HL-60/S4 treated with phorbol 12-myristate 13-acetate at 8.2 ng/mL for 4 days and 3 days (cell line): ENCODE measurements around the gene ITPRIP.

Experiments
- in situ Hi-C: fragments of 300-500 bp; cut with MboI; formaldehyde crosslinking; loops from 2 replicates; pipeline ENCODE4 v1.15.0; 2022; ENCODE audit warnings: low sequenced_read_pairs

The ITPRIP gene

DNA sequence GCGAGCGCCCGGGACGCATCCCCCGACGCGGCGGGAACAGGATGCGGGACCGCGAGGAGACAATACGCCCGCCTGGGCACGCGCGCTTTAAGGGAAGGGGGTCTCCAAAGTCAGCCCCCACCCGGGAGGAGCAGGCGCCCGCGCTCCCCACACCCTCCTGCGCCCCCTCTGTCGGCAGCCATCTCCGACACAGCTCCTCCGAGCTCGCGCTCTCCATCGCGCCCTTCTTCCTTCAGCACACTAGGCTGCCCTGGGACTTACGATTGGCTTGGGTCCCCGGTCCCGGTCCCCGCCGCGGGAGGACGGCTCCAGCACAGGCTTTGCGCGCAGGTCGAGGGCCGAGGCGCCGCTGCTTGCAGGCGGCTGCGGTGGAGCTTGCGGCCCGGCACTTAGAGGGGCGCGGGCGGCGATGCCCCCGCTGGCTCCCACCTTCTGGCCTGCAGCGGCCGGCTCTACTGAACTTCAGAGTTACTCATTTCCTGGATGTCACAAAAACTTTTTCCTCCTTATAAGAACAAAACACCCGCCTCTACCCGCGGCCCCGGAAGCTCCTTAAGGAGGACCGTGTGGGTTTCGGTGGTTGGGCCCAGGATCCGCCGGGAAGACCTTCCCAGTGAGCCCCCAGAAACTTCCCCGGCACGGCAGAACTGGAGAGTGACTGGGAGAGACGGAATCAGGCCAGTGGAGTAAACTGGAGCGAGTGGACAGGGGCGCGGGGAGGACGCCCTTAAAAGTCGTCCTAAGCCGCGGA is at the start of gene ITPRIP:
Gene ITPRIP, minus strand, starts transcription at position 481 of the 751 bp plus-strand sequence. CDS start 22,414 bp downstream, outside the sequence.
- in situ Hi-C loops: no loop called here

- in situ Hi-C loops: no loop called here
Observed at GRCh38 chr10:104387130-104387888, 49.0 kb upstream of the ITPRIP start.

GRCh38 chr10:104380336-104380735 is 42.1 kb upstream of the ITPRIP start:
- in situ Hi-C loops: no loop called here

DNA sequence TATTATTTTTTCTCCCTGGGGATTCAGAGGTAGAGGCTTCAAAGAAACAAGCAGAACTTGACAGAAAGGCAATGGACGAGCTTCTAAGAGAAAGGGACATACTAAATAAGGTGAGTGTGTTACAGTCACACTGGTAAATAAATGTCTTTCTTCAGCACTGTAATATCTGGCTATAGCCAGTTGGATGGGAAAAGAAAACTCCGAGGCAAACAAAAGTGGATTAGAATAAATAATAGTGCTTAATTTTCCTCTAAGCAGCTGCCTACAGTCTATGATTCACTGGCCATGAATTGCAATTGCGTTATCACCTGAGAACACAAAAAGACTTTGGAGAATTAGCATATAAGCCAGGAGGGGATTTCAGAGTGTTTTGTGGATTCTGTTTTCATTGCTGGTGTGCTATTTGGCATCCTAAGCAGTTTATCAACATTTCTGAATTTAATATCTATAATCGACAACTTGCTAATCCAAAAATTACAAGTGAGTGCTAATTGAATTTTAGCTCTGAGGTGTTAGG is 38.6 kb upstream of the ITPRIP start:
- in situ Hi-C loops: no loop called here

DNA sequence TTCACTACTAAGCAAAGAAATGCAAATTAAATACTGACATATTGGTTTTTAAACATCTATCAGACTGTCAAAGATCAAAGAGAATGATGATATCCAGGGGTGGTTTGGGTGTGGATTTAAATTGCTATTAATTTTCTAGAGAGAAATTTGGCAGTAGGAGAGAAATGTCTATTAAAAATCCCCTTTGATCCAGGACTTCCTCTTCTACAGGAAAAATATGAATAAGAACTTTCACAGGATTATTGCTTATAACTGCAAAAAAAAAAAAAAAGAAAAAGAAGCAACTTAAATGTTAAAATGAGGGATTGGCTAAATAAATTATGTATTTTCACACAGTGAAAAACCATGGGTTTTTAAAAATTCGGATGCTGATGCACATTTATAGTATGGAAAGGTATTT is 36.3 kb upstream of the ITPRIP start:
- in situ Hi-C loops: no loop called here

GRCh38 chr10:104371753-104372152 is 33.5 kb upstream of the ITPRIP start:
- in situ Hi-C loops: no loop called here

- in situ Hi-C loops: no loop called here
Observed at GRCh38 chr10:104368381-104368780, 30.1 kb upstream of the ITPRIP start.

DNA sequence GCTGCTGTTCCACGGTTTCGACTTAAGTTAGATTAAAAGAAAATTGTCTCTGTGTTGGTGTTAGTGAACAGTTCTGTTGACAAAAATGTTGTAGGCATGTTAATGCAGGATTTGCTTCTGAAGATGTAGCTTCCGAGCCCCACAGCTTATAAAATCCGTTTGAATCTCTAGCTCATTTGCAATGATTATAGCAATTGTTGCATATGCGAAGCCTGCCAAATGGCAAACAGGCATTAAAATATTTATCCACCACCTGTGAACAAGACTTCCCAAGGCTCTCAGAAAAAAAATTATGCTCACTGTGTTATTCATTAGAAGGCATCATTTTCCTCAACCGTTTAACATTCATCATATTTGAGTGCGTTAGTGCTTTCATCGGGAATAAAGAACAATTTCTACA is 29.6 kb upstream of the ITPRIP start:
- in situ Hi-C loops: no loop called here

- in situ Hi-C loops: no loop called here
Observed at GRCh38 chr10:104359811-104360210, 21.5 kb upstream of the ITPRIP start.

DNA sequence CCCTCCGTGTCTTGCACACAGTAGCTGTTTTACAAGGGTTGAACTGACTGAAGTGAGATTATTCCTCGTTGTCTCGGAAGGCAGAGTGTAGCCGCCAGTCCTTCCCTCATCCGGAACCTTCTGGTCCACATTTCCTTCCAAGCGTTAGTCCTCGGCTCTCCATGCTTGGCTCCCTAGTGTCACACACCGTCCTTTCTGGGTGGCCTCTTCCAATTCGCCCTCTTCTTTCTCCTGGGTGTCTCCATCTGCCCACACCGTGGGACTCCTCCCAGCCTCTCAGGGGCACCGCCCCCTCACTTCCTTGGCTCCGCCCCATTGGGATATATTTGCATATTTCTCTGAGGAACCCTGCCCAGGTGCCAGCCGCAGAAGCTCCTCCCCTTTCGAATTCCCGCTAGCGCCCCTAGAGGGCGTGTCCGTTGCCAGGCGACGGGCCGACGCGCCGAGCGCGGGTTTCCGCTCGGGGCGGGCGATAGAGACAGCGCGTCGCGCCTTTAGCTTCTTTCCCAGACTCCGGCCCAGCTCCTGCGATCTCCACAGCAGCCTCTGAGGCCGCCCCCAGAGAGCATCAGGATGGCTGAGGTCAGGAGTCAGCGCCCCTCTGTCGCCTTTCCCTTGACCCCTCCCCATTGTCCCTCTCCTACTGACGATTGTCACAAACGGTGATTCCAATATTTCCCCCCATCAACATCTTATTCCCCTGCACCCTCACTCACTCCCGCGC is 15.2 kb upstream of the ITPRIP start, which contains the start of gene CFAP58:
Gene CFAP58, plus strand, starts transcription at position 509 of the 724 bp plus-strand sequence. Its CDS starts 65 bp downstream, at position 574.
- in situ Hi-C loops: no loop called here

- in situ Hi-C loops: no loop called here
Observed at GRCh38 chr10:104351919-104352318, 13.7 kb upstream of the ITPRIP start.

- in situ Hi-C loops: no loop called here
Observed at GRCh38 chr10:104351061-104351702, 12.9 kb upstream of the ITPRIP start.

DNA sequence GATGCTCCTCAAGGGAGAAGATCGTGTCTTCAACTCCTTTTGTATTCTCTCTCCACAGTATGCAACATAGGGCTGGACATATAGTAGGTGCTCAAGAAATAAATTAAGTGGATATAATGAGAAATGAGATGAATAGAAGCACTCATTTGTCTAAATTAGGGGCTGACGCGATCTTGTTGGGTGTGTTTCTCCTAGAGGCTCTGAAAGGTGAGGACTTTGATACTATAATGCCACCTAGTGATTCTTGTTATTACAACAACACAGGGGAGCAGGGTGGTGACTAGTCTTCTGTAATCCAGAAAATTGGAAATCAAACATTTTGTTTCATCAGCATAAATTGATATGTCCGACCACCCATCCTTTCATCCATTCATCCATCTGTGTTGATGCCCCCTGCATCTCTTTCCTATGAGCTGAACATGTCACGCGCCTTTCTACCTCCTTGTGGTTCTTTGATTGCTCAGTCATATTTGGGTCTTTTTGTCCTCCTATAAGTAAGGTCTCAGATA is 11.9 kb upstream of the ITPRIP start:
- in situ Hi-C loops: no loop called here

DNA sequence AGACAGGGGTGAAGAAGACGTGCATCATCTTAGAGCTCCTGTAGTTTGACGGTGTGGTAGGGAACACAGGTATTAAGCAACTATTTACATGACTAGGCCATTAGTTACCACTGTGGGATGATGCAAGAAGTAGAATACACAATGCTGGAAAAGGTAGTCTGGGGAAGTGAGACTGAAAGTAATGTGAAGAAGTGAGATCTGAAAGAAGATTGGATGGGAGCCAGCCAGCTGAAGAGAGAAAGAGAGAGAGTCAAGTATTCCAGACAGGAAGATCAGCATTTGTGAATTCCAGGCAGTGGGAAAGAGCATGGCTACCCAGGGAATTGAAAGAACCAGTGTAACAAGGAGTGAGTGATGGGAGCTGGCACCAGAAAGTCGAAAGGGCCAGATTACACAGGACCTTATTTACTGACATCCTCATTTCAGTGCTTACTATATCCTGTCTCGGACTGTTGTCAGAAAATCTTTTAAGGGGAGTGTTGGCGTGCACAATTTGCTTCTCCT is 11.4 kb upstream of the ITPRIP start:
- in situ Hi-C loops: loop anchor here (10.0 kb wide), 1 partner anchor 55 kb away; no protein-coding TSS in a partner anchor

DNA sequence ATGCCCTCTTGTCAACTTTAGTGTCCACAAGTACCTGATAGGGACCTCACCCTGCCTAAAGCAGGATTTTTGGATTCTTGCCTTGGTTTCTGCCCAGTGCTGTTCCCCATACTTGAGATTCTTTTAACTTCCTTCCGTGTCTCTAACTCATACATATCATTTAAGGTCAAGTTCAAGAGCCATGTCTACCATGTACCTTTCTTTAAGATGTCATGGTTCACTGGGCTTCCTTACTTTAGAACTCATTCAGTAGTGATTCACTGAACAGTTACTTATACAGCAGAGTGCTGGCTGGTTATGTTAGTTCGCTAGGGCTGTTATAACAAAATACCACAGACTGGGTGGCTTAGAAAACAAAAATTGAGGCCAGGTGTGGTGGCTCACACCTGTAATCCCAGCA is 10.3 kb upstream of the ITPRIP start:
- in situ Hi-C loops: loop anchor here (10.0 kb wide), 1 partner anchor 54 kb away; no protein-coding TSS in a partner anchor

- in situ Hi-C loops: loop anchor here (10.0 kb wide), 1 partner anchor 53 kb away; no protein-coding TSS in a partner anchor
Observed at GRCh38 chr10:104347295-104348045, 9.2 kb upstream of the ITPRIP start.

DNA sequence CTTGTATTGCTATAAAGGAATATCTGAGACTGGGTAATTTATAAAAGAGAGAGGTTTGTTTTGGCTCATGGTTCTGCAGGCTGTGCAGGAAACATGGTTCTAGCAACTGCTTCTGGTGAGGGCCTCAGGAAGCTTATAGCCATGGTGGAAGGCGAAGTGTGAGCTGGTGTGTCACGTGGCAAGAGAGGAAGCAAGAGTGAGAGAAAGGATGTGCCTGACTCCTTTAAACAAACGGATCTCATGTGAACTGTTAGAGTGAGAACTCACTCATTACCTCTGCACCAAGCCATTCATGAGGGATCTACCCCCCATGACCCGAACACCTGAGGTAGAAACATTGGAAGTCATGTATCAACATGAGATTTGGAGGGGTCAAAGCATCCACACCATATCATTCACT is 7.7 kb upstream of the ITPRIP start:
- in situ Hi-C loops: loop anchor here (10.0 kb wide), 1 partner anchor 51 kb away; no protein-coding TSS in a partner anchor

- in situ Hi-C loops: loop anchor here (10.0 kb wide), 1 partner anchor 51 kb away; no protein-coding TSS in a partner anchor
Observed at GRCh38 chr10:104345515-104345914, 7.2 kb upstream of the ITPRIP start.

DNA sequence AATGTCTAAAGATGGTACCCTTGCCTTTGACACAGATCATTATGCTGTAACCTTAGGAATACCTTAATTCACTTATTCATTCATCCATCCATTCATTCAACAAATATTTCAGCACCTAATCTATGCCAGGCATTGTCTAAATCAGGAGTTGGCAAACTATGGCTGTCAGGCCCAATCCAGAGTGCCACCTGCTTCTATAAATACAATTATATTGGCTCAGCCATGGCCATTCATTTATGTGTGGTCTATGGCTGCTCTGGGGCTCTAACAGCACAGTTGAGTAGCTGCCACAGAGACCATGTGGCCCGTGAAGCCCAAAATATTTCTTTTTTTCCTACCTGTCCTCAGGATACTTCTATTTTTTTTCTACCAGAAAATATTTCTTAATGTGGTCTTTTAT is 6.0 kb upstream of the ITPRIP start:
- in situ Hi-C loops: loop anchor here (10.0 kb wide), 1 partner anchor 49 kb away; no protein-coding TSS in a partner anchor
